ENCODE results near the gene RYR3.
A peak's percentile ranks its signal among the peaks of the same experiment; 100 is the strongest.

Gene RYR3

GRCh38 chr15:33656168-33656567, 345.4 kb downstream of the RYR3 start:
- DNase-seq (ENCODE audit: low read depth): no peak
- TF ChIP-seq, protein P1, sequence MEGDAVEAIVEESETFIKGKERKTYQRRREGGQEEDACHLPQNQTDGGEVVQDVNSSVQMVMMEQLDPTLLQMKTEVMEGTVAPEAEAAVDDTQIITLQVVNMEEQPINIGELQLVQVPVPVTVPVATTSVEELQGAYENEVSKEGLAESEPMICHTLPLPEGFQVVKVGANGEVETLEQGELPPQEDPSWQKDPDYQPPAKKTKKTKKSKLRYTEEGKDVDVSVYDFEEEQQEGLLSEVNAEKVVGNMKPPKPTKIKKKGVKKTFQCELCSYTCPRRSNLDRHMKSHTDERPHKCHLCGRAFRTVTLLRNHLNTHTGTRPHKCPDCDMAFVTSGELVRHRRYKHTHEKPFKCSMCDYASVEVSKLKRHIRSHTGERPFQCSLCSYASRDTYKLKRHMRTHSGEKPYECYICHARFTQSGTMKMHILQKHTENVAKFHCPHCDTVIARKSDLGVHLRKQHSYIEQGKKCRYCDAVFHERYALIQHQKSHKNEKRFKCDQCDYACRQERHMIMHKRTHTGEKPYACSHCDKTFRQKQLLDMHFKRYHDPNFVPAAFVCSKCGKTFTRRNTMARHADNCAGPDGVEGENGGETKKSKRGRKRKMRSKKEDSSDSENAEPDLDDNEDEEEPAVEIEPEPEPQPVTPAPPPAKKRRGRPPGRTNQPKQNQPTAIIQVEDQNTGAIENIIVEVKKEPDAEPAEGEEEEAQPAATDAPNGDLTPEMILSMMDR (IDR thresholded peaks at IDR 0.05; ENCODE audit: low read depth, low read length, missing control alignments): no peak
- no peak overlapping the region for H3K4me3 ChIP-seq (ENCODE audit: low read depth, low read length)
- in situ Hi-C loops (cut with HindIII; ENCODE audit: low sequenced_read_pairs): no loop called here

DNA sequence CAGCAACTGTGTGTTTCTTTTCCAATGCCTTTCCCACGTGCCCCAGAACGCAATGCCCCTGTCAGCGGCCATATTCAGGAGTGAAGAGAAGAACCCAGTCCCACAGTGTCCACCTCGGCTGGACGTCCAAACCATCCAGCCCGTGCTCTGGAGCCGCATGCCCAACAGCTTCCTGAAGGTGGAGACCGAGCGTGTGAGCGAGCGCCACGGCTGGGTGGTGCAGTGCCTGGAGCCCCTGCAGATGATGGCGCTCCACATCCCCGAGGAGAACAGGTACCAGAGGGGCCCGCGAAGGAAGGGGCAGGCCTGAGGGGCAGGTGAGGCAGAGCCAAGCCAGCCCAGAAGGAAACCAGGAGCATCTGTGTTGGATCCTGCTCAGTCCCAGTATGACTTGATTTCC, 349.4 kb downstream of the RYR3 start:
- in situ Hi-C loops (cut with HindIII; ENCODE audit: low sequenced_read_pairs): no loop called here
- DNase-seq (ENCODE audit: low read depth): no peak
- no peak overlapping the region for H3K4me3 ChIP-seq (ENCODE audit: low read depth, low read length)
- TF ChIP-seq, protein P1 (IDR thresholded peaks at IDR 0.05; ENCODE audit: low read depth, low read length, missing control alignments): no peak

DNA sequence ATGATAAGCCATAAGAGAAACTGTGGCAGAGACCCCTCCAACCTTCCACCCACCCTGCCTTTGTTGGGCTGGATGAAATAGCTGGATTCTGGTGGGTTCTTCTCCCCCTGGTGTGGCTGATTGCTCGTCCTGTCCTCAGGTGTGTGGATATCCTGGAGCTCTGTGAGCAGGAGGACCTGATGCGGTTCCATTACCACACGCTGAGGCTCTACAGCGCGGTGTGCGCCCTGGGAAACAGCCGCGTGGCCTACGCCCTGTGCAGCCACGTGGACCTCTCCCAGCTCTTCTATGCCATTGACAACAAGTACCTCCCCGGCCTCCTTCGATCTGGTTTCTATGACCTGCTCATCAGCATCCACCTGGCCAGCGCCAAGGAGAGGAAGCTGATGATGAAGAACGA, 351.2 kb downstream of the RYR3 start:
- DNase-seq (ENCODE audit: low read depth): no peak
- H3K4me3 ChIP-seq (ENCODE audit: low read depth, low read length): no peak overlapping the region
- in situ Hi-C loops (cut with HindIII; ENCODE audit: low sequenced_read_pairs): no loop called here
- TF ChIP-seq, protein P1 (IDR thresholded peaks at IDR 0.05; ENCODE audit: low read depth, low read length, missing control alignments): no peak

DNA sequence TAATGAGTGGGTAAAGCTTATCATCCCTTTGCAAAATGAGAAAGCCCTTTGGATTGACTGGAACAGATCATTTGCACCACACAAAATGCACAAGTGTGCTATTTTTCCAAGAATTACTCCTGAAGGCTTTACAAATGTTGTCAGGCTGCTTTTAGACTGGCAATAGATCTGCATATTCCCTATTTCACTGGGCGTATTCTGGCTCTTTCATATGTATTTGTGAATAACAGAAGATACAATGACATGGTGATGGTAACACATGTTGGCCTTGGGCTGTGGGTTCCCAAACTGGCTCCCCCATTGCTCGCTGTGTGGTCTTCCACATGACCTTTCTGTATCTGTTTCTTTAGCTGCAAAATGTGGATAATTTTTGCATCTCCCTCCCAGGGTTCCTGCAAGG, 354.2 kb downstream of the RYR3 start:
- H3K4me3 ChIP-seq (ENCODE audit: low read depth, low read length): no peak overlapping the region
- no peak for DNase-seq (ENCODE audit: low read depth)
- in situ Hi-C loops (cut with HindIII; ENCODE audit: low sequenced_read_pairs): no loop called here
- TF ChIP-seq, protein P1 (IDR thresholded peaks at IDR 0.05; ENCODE audit: low read depth, low read length, missing control alignments): no peak

GRCh38 chr15:33670567-33670966, 359.8 kb downstream of the RYR3 start:
- DNase-seq (ENCODE audit: low read depth): no peak
- TF ChIP-seq, protein P1 (IDR thresholded peaks at IDR 0.05; ENCODE audit: low read depth, low read length, missing control alignments): no peak
- in situ Hi-C loops (cut with HindIII; ENCODE audit: low sequenced_read_pairs): no loop called here
- no peak overlapping the region for H3K4me3 ChIP-seq (ENCODE audit: low read depth, low read length)

GRCh38 chr15:33671456-33671855, 360.7 kb downstream of the RYR3 start:
- TF ChIP-seq, protein P1 (IDR thresholded peaks at IDR 0.05; ENCODE audit: low read depth, low read length, missing control alignments): no peak
- DNase-seq (ENCODE audit: low read depth): no peak
- no peak overlapping the region for H3K4me3 ChIP-seq (ENCODE audit: low read depth, low read length)
- in situ Hi-C loops (cut with HindIII; ENCODE audit: low sequenced_read_pairs): no loop called here

DNA sequence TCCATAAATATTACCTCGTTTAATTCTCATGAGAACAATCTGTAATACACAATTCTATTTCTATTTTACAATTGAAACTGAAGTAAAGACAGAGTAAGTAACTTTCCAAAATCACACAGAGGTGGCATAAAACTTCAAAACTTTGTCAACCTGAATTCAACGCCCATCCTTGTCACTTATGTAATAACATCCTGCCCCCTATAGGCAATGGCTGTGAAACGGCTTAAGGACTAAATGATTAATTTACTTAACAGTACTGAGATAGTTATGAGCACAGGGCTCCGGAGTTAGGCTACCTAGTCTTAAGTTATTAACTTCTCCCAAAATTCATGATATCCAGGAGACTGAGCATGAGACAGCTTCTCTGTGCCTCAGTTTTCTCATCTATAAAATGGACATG, 364.5 kb downstream of the RYR3 start:
- H3K4me3 ChIP-seq (ENCODE audit: low read depth, low read length): no peak overlapping the region
- TF ChIP-seq, protein P1 (IDR thresholded peaks at IDR 0.05; ENCODE audit: low read depth, low read length, missing control alignments): peak; percentile 55

More for the DNA sequence above, 364.5 kb downstream of the RYR3 start:
- in situ Hi-C loops (cut with HindIII; ENCODE audit: low sequenced_read_pairs): loop anchor here (5.0 to 25.0 kb wide), 2 partner anchors 57 to 438 kb away; no protein-coding TSS in a partner anchor
- DNase-seq (ENCODE audit: low read depth): peak; percentile 13

Data from astrocyte of the cerebellum (primary cell).